K562 (cell line): ENCODE data around the gene EFCAB12. TPM values are rescaled to one million over a fixed set of nuclear protein-coding genes. Genes with fewer than 3 reads are reported as not detected.

Experiments
- ATAC-seq: fragments of 200-7000 bp; cut with Tn5 transposase; 3 replicates; pipeline ENCODE4 v1.9.1; 2020; ENCODE audit warnings: moderate library complexity
- BruUV-seq: library from RNA; stranded (reverse); fragments of 400-500 nt; replicated peaks from 2 replicates; lab custom pipeline; 2021; lab: Mats Ljungman, UMichigan
- CTCF ChIA-PET: fragments of 300-600 bp; formaldehyde crosslinking; extraction: SDS; loops from one replicate; lab custom pipeline; 2021; ENCODE audit warnings: low intra/inter-chr PET ratio; lab: Yijun Ruan, JAX
- POLR2A ChIA-PET: fragments of 300-600, 350-650 bp; sonication (Branson Sonifier 250); formaldehyde crosslinking; extraction: SDS; loops from one replicate; lab custom pipeline; 2021; ENCODE audit warnings: antibody characterized with exemption, inconsistent platforms; lab: Yijun Ruan, JAX
- DNase-seq, 4 experiments: peaks; one replicate each; pipeline versions ENCODE4 v3.0.0 to v3.0.0-alpha.2; 2011 to 2018; ENCODE audit warnings: low spot score in 3 of 4, mixed read lengths in 3 of 4; ENCODE audit errors: extremely low read depth in 1 of 4
- FAIRE-seq: peaks from 2 replicates; lab custom pipeline; 2011; peaks lifted over from hg19 to GRCh38; lab: Jason Lieb, UNC
- H2AFZ ChIP-seq: 2 replicates; pipeline ENCODE4 v1.6.0; 2011; ENCODE audit warnings: low read depth, low read length, control low read depth, inconsistent platforms
- H3K27ac ChIP-seq: fragments of 200-600 bp; 3 replicates; pipeline ENCODE4 v1.8.0; 2011; ENCODE audit warnings: low read depth, mild to moderate bottlenecking, control low read depth, inconsistent platforms, low read length, moderate library complexity, mixed read lengths; ENCODE audit errors: extremely low read depth
- H3K27me3 ChIP-seq, 2 experiments: fragments of 300-600 bp in 1 of 2; 2 replicates in 1 of 2; 3 replicates in 1 of 2; pipeline versions ENCODE4 v1.6.0 to v1.8.0; 2011; ENCODE audit warnings: inconsistent platforms in 2 of 2, low read length in 2 of 2, mild to moderate bottlenecking in 1 of 2, mixed read lengths in 1 of 2, moderate library complexity in 1 of 2; ENCODE audit not compliant: control insufficient read depth in 2 of 2, insufficient read depth in 2 of 2
- H3K36me3 ChIP-seq: fragments of 300-600 bp; 3 replicates; pipeline ENCODE4 v1.8.0; 2011; ENCODE audit warnings: mild to moderate bottlenecking, low read length, inconsistent platforms; ENCODE audit not compliant: control insufficient read depth, insufficient read depth
- H3K4me1 ChIP-seq, 2 experiments: fragments of 200-600 bp in 1 of 2; replicated peaks in 1 of 2; 2 replicates in 1 of 2; 3 replicates in 1 of 2; pipeline versions ENCODE4 v1.5.1 to v1.8.0; 2011; ENCODE audit warnings: inconsistent platforms in 2 of 2, low read length in 2 of 2, mild to moderate bottlenecking in 1 of 2, mixed read lengths in 1 of 2, moderate library complexity in 1 of 2; ENCODE audit not compliant: control insufficient read depth in 2 of 2, insufficient read depth in 2 of 2
- H3K4me2 ChIP-seq: 2 replicates; pipeline ENCODE4 v1.6.1; 2011; ENCODE audit warnings: low read length, control low read depth, inconsistent platforms, mixed read lengths; ENCODE audit not compliant: insufficient read depth
- H3K4me3 ChIP-seq: fragments of 200-600 bp; sonication (generic), shearing (Covaris generic); 2 replicates; pipeline ENCODE4 v1.5.1; 2016; ENCODE audit warnings: control low read depth, inconsistent platforms
- H3K79me2 ChIP-seq: fragments of 200-600 bp; 3 replicates; pipeline ENCODE4 v1.8.0; 2011; ENCODE audit warnings: low read length, inconsistent platforms; ENCODE audit not compliant: control insufficient read depth, insufficient read depth
- H3K9ac ChIP-seq, 2 experiments: 2 replicates each; pipeline versions ENCODE4 v1.6.0 to v1.6.1; 2011; ENCODE audit warnings: low read depth in 2 of 2, low read length in 2 of 2, control low read depth in 1 of 2, inconsistent platforms in 1 of 2, mild to moderate bottlenecking in 1 of 2, mixed read lengths in 1 of 2; ENCODE audit not compliant: insufficient read depth in 1 of 2
- H3K9me1 ChIP-seq: one replicate; pipeline ENCODE4 v1.6.0; 2011; ENCODE audit warnings: inconsistent platforms, mild to moderate bottlenecking, low read length, moderate library complexity; ENCODE audit not compliant: control insufficient read depth, insufficient read depth
- H3K9me3 ChIP-seq: replicated peaks from 2 replicates; pipeline ENCODE4 v1.5.1; 2011; ENCODE audit warnings: low read depth, low read length, inconsistent platforms; ENCODE audit not compliant: control insufficient read depth, insufficient read depth
- H4K20me1 ChIP-seq: replicated peaks from 2 replicates; pipeline ENCODE4 v1.6.1; 2011; ENCODE audit warnings: low read length, inconsistent platforms, mixed read lengths; ENCODE audit not compliant: control insufficient read depth, insufficient read depth
- ARID2 ChIP-seq: fragments of 450-650 bp; IDR thresholded peaks from 2 replicates; pipeline ENCODE4 v1.6.1; 2017; ENCODE audit warnings: antibody characterized with exemption, mild to moderate bottlenecking
- BCOR ChIP-seq: fragments of 450-650 bp; IDR thresholded peaks from 2 replicates; pipeline ENCODE4 v1.6.1; 2016
- KAT8 ChIP-seq: fragments of 450-650 bp; IDR thresholded peaks from 2 replicates; pipeline ENCODE4 v1.6.1; 2016; ENCODE audit warnings: low read depth, mild to moderate bottlenecking
- MGA ChIP-seq: fragments of 450-650 bp; IDR thresholded peaks from 2 replicates; pipeline ENCODE4 v1.6.1; 2016; ENCODE audit warnings: mild to moderate bottlenecking, moderate library complexity
- NR1H2 ChIP-seq: sonication (generic); formaldehyde crosslinking; IDR thresholded peaks from 2 replicates; pipeline ENCODE4 v1.4.0; 2020; ENCODE audit warnings: mild to moderate bottlenecking, missing genetic modification reagents
- TARDBP ChIP-seq: fragments of 450-650 bp; IDR thresholded peaks from 2 replicates; pipeline ENCODE4 v1.6.1; 2016
- TRIM24 ChIP-seq, 2 experiments: fragments of 450-650 bp; IDR thresholded peaks; 2 replicates each; pipeline ENCODE4 v1.6.1; 2016
- VEZF1 ChIP-seq: fragments of 200-800 bp; sonication (Bioruptor generic); IDR thresholded peaks from 2 replicates; pipeline ENCODE4 v1.6.1; 2017; ENCODE audit warnings: missing genetic modification characterization, missing compliant biosample characterization
- ZNF280A ChIP-seq: fragments of 450-650 bp; IDR thresholded peaks from 2 replicates; pipeline ENCODE4 v1.6.1; 2018; ENCODE audit warnings: mild to moderate bottlenecking, low read depth; ENCODE audit not compliant: partially characterized antibody
- ZNF41 ChIP-seq: fragments of 250-450 bp; sonication (Bioruptor Pico); conservative IDR thresholded peaks from 2 replicates; pipeline ENCODE4 v1.4.0; 2020; ENCODE audit warnings: mild to moderate bottlenecking
- WGBS: fragments of 100-300 bp; shearing (Covaris generic); methylation state at CpG from one replicate; pipeline ENCODE4 v1.1.6; 2016; ENCODE audit warnings: low coverage, mixed read lengths; ENCODE audit not compliant: insufficient coverage; ENCODE audit errors: missing lambda C conversion rate; 5-methylcytosine and 5-hydroxymethylcytosine counted together
- in situ Hi-C: fragments of 300-500 bp; cut with MboI; formaldehyde crosslinking; loops from 4 replicates; pipeline ENCODE4 v1.15.0; 2018; ENCODE audit warnings: inconsistent platforms, mixed read lengths
- intact Hi-C: fragments of 100-400 bp; cut with micrococcal nuclease; formaldehyde crosslinking; loops from 2 replicates; pipeline ENCODE4 v1.14.2; 2022
- polyA plus RNA-seq, 8 experiments: library from polyadenylated mRNA; depleted of rRNA in 4 of 8; stranded (reverse) in 5 of 8; unstranded in 3 of 8; fragments of >200 nt; fragmentation: Nextera tagmentation in 2 of 8; fragmentation: Illumina TruSeq in 1 of 8; extraction: Ambion mirVana in 2 of 8; extraction: Trizol in 1 of 8; gene quantifications; 2 replicates each; pipeline versions ENCODE4 v1.2.1 to v1.2.3, GENCODE V29; 2011 to 2014; ENCODE audit warnings: inconsistent platforms in 1 of 8, missing spikeins in 1 of 8
- total RNA-seq, 7 experiments: library from RNA; depleted of rRNA in 6 of 7; stranded (reverse); fragments of >200 nt in 6 of 7; fragmentation: Illumina TruSeq in 2 of 7; extraction: Trizol in 2 of 7; gene quantifications; 2 replicates each; pipeline versions ENCODE4 v1.2.1 to v1.2.3, GENCODE V29; 2011 to 2021; ENCODE audit warnings: low replicate concordance in 1 of 7

EFCAB12 gene
- total and polyA plus RNA-seq, 9 of the 15 experiments (the other 6 are each of a cell fraction or from before 2014, with no cell fraction given) = 0.08 to 0.95 (median 0.56) TPM; not detected in 1

GRCh38 chr3:129377615-129378014, 50.8 kb downstream of the EFCAB12 start:
- no peak overlapping the region for H3K27ac ChIP-seq
- 0 out of 5 replicates have a peak, but pooled peaks cover 0 to 3% of the 10 kb centered on the region in 2 experiments for H3K4me1 ChIP-seq
- H3K27me3 ChIP-seq = no peaks in the 10 kb centered on the region
- H4K20me1 ChIP-seq = no peaks in the 10 kb centered on the region
- H3K79me2 ChIP-seq = no peaks in the 10 kb centered on the region
- intact Hi-C loops (no loop called here), in situ Hi-C loops (loop anchor here (25.0 kb wide), 1 partner anchor 435 kb away; no protein-coding TSS in a partner anchor)
- H3K9me3 ChIP-seq = no peaks in the 10 kb centered on the region
- WGBS = 0% methylated on average over 1 of the region's 2 CpGs
- H2AFZ ChIP-seq = no peak overlapping the region
- H3K9me1 ChIP-seq = no peaks in the 10 kb centered on the region
- no peak overlapping the region for H3K9ac ChIP-seq
- ATAC-seq (no peak), DNase-seq (no peak), FAIRE-seq (no peak)
- ChIA-PET POLR2A (no interaction called here), CTCF (no interaction called here)
- no peak overlapping the region for H3K4me3 ChIP-seq
- no peaks in the 10 kb centered on the region for H3K36me3 ChIP-seq
- H3K4me2 ChIP-seq = no peak overlapping the region
- BruUV-seq = no TSS peak
- TF ChIP-seq TRIM24 (IDR thresholded peaks at IDR 0.05) (0 out of 4 replicates have a peak, but pooled peaks of 1 of the 2 experiments have one; percentile 18), TARDBP (no peak), ARID2 (no peak), ZNF41 (no peak), ZNF280A (peak; percentile 72), BCOR (no peak), VEZF1 (CRISPR knock-in tag) (no peak), MGA (no peak), KAT8 (no peak), NR1H2 (CRISPR knock-in tag) (no peak)
